Ascending aorta (tissue), 2 donors: Measurements from ENCODE around the gene CNTN5. TPM values are rescaled to one million over a fixed set of nuclear protein-coding genes. Genes with fewer than 3 reads are reported as not detected.

Source experiments
- DNase-seq, 2 donors: peaks; one replicate each; pipeline ENCODE4 v3.0.0-alpha.2; 2019; ENCODE audit warnings: low spot score in 2 of 2
- H3K27ac ChIP-seq, 2 donors: fragments of 200-600 bp; sonication (generic); one replicate each; pipeline ENCODE4 v1.5.1; 2016 to 2017; ENCODE audit warnings: mild to moderate bottlenecking in 1 of 2
- H3K27me3 ChIP-seq: fragments of 200-600 bp; sonication (generic); one replicate; pipeline ENCODE4 v1.5.1; 2017
- H3K36me3 ChIP-seq, 2 donors: fragments of 200-600 bp; sonication (generic); one replicate each; pipeline ENCODE4 v1.5.1; 2016
- H3K4me1 ChIP-seq, 2 donors: fragments of 200-600 bp; sonication (generic); one replicate each; pipeline ENCODE4 v1.5.1; 2016 to 2017; ENCODE audit warnings: mild to moderate bottlenecking in 1 of 2
- H3K4me3 ChIP-seq, 2 donors: fragments of 200-600 bp; sonication (generic); one replicate each; pipeline ENCODE4 v1.5.1; 2016 to 2017; ENCODE audit warnings: mild to moderate bottlenecking in 1 of 2
- H3K9me3 ChIP-seq, 2 donors: fragments of 200-600 bp; sonication (generic); one replicate each; pipeline ENCODE4 v1.5.1; 2016
- intact Hi-C: fragments of 100-400 bp; cut with DNase I; formaldehyde crosslinking; loops from one replicate; pipeline ENCODE4 v1.15.1; 2023
- total RNA-seq: library from RNA; depleted of rRNA; stranded (reverse); fragments of >200 nt; gene quantifications from one replicate; pipeline ENCODE4 v1.1.0, GENCODE V29; 2016
- TF ChIP-seq, protein P1 (sequence below), 3 experiments: fragments of 200-600 bp in 2 of 3; fragments of 450-650 bp in 1 of 3; sonication (generic) in 2 of 3; IDR thresholded peaks; one replicate each; pipeline ENCODE4 v1.5.1; 2016 to 2019; ENCODE audit warnings: antibody characterized with exemption in 3 of 3, mild to moderate bottlenecking in 1 of 3, moderate library complexity in 1 of 3

Gene CNTN5
- total RNA-seq, 1 donor from 2014 or later: 3.6 TPM

DNA sequence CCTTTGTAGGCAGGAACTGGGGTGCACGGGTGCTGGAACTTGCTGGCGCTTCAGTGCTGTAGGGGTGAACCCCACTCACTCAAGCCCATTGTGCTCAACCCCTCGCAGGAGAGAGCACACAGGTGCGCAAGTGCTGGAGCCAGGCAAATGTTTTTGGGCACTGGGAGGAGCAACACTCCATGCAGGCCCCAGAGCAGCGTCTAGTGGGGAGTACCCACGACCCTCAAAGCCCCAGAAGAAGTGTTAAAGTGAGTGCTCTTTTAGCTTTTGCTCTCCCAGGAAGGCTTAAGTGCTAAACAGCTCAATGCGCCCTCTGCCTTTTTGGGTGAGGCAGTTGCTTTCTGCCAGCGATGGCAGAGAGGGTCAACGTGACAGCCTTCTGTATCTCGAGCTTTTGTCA lies 1384.2 kb downstream of the CNTN5 start:
- no peak overlapping the region for H3K27ac ChIP-seq
- H3K4me1 ChIP-seq: no peaks in the 10 kb centered on the region
- TF ChIP-seq, protein P1, sequence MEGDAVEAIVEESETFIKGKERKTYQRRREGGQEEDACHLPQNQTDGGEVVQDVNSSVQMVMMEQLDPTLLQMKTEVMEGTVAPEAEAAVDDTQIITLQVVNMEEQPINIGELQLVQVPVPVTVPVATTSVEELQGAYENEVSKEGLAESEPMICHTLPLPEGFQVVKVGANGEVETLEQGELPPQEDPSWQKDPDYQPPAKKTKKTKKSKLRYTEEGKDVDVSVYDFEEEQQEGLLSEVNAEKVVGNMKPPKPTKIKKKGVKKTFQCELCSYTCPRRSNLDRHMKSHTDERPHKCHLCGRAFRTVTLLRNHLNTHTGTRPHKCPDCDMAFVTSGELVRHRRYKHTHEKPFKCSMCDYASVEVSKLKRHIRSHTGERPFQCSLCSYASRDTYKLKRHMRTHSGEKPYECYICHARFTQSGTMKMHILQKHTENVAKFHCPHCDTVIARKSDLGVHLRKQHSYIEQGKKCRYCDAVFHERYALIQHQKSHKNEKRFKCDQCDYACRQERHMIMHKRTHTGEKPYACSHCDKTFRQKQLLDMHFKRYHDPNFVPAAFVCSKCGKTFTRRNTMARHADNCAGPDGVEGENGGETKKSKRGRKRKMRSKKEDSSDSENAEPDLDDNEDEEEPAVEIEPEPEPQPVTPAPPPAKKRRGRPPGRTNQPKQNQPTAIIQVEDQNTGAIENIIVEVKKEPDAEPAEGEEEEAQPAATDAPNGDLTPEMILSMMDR (IDR thresholded peaks at IDR 0.05): no peak
- H3K9me3 ChIP-seq: no peaks in the 10 kb centered on the region
- H3K4me3 ChIP-seq: no peak overlapping the region
- intact Hi-C loops: no loop called here
- DNase-seq: no peak
- H3K36me3 ChIP-seq: no peaks in the 10 kb centered on the region
- H3K27me3 ChIP-seq: no peaks in the 10 kb centered on the region
